Embryonic facial prominence (tissue), 1 donor: Measurements from ENCODE around the gene STK39.

Source experiments
- DNase-seq: peaks from one replicate; pipeline ENCODE4 v3.0.0-alpha.2; 2016; ENCODE audit errors: extremely low spot score

Gene STK39

DNA sequence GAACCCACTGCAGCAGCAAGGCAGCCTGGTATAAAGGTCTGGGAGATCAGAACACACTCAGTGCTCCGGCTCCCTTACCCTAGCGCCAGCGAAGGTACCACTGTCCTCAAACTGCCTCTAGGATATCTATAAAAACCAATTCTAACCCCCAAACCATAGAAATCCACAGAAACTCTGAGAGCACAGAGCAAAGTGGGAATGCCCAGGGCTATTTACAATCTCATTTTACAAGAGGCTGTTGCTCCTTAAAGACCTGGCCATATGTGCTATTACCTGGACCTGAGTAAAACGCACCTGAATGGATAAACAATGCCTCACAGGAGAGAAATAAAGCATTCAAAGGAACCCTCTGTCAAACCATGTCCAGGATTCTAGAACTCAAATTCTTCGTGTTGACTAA, 4.3 kb downstream of the STK39 start:
- no peak for DNase-seq

DNA sequence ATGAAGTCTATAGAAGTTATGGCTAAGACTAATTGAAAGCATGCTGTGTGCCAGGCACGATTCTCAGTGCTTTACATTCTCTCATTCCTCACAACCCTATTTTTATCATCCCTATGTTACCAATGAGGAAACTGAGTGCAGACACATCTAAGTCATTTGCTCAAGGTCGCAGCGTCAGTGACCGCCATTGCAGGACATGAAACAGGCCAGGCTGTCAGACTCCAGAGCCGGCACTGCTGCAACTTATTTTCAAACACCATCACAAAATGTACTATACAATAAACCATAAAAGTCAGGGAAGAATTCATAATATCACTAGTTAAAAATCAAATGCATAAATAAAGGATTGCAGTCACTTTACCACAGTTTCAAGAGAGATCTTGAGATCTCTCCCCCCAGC, 5.6 kb downstream of the STK39 start:
- DNase-seq: no peak

DNA sequence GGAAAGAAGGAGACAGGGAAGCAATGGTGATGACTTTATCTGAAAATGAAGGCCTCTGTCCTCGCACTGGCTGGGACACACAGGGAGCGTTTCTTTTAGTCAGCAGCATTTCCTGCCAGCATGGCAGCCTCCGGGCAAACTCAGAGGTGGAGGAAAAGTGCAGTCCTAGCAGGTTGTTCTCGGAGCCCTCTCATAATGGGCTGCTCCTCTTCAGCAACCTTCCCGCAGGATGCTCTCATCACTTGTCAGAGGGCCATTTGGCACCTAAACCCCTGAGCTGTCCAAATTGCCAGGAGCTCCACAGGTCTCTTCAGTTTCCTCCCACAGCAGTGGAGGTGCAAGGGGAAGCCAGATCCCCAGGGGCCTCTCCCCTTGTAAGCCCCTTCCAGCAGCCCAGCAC, 6.2 kb downstream of the STK39 start:
- DNase-seq: no peak

DNA sequence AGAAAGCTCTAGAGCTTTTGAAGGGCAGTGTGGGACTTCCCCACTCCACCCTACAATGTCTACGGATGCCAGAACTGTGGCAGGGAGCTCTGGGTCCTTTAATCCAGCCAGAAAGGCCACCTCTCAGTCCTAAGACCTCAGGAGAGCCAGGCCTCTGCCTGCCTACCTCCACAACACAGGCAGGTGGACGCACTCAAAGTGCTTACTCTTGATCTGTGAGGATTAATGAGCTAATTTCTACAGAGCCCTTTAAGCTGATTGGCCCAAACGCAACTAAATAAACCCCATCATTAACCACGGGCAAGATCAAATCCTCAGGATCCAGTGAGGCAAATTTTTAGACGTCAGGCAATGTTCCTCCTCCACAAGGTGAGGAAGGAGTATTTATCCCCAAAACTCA, 8.1 kb downstream of the STK39 start:
- DNase-seq: no peak

DNA sequence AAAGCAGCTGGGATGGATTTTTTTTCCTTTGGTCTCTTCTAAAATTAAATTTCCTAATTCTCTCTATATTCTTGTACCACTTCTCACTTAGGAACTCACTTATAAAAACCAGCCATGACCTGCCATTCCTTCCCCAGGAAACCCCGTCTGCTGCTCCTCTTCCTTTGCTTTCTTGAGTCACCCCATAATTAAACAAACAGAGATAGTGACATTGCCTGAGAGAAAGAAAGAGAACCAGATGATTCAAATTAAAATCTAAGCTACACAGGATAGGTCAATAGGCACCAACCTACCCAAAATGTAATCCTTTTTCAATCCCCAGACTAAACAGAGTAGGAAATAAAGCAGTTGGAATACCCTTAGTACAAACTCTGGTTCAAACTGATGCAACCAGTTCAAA, 9.7 kb downstream of the STK39 start:
- no peak for DNase-seq

DNA sequence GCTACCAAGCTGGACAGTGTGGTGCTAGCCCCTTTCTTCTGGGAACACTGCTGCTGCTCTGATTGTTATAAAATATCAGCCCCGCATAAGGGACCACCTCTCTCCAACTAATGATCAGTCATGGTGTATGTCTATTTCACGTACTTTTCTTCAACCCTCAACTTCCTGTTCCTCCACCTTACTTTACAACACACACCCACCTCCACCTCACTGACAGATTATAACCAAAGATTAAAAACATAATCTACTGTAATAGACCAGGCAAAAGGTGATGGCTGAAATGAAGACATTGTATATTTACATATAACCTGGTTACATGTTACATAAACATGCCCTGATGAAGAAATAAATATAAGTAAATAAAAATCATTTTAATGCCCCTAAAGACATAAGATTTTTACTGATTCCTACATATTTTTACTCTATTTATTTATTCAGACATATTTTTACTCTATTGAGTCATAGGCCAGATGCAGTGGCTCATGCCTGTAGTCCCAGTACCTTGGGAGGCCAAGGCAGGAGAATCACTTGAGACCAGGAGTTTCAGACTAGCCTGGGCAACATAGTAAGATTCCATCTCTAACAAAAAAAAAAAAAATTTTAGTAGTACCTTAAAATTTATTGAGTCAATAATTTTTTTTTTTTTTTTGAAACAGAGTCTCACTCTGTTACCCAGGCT, 12.8 kb downstream of the STK39 start:
- DNase-seq: no peak

DNA sequence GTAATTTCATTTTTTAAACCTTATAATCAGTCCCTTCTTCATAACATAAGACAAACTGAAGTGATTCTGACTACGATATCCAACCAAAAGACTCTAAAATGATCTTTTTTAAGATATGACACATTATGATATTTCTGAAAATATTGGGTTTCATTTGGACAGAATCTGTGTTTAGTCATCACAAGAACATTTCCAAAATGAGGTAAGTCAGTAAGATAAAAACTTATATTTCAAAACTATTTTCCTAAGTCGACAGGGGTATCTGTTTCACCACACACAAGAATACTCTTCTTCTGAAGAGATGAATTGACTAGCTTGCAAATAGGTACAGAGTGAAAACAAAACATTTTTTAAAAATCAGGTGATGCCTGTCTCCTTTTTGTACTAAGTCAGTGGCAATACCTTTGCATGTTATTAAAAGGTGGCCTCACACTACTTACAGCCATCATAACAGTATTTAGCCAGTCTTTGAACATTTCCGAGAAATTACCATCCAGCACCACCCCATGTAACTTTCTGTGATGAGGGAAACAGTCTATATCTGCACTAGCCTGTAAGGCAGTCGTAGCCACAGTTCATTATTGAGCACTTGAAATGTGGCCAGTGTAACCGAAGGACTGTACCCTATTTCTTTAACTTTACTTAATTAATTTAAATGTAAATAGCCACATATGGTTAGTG, 13.5 kb downstream of the STK39 start:
- DNase-seq: no peak

DNA sequence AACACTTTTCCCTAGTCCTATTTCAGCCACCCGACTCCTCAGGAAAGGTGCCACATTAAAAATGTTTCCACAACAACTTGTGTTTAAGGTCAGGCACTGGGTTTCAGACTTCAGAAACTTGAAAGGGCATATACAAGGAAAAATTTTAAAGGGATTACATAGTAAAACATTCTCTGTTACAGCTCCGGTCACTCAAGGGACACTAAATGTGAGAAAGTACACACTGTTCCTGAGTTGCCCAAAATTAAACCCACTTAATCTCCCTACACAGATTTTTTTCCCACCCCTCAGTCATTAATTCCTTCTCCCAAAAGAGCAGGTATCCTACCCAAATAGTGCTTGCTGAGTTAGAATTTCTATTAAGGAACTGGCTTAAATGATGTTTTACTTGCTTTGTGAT, 14.2 kb downstream of the STK39 start:
- DNase-seq: no peak

DNA sequence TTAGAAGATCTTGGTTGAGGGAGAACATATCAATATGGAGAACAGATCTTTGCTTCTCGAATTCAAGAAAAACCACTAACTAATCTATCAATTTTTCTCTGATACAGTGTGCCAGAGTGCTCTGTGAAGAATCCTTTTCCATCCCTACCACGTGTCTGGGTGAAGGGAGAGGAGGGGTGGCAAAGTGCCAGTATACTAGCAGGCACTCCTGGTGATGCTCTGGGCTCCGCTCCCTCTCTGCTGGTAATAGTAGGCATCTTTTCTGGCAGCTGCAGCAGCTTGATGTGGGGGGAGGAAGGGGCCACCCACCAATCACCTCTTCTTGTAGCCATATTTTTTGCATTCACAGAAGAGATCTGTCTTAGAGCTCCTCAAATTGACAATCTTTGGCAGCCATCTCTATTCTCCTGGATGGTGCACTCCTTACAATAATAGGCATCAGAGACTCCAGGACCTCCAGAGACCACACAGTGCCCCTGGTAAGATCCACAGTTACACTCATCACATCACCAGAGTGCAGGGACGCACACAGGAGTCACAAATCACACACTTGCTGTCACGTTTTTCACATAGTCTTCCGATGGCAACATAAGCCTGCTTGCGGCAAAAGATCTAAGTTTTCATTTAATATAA, 15.7 kb downstream of the STK39 start:
- no peak for DNase-seq

DNA sequence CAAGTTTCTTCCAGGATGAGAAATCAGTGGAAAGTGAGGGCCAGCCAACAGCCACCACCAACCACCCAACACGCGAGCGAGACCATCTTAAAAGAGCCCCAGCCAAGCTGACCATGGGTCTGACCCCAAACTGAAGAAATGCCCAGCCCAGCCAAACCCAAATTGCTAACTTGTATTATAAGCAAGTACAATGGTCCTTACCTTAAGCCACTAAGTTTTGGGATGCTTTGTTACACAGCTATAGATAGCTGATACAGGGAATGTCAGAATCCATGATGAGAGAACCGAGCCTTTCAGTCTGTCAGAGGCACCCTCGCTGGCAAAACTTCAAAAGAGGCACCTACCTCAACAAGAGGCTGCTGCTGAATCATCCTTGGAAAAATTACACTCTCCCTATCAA, 17.0 kb downstream of the STK39 start:
- no peak for DNase-seq

DNA sequence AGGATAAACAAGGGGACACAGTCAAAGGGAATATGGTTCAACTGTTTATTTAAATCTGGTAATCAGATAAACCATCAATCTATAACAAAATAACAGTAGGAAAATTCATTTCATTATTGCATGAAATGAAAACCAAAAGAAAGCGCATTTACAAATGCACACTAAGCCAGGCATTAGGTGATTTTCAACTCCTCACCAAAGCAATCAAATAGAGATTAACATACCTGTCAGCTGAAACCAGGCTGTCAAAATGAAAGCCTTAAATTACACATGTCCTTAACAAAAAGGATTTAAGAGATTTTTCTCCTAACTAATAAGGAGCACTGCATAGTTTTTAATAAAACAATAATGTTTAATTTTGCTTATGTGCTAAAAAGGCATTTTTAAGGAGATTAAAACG, 23.0 kb downstream of the STK39 start:
- DNase-seq: no peak

DNA sequence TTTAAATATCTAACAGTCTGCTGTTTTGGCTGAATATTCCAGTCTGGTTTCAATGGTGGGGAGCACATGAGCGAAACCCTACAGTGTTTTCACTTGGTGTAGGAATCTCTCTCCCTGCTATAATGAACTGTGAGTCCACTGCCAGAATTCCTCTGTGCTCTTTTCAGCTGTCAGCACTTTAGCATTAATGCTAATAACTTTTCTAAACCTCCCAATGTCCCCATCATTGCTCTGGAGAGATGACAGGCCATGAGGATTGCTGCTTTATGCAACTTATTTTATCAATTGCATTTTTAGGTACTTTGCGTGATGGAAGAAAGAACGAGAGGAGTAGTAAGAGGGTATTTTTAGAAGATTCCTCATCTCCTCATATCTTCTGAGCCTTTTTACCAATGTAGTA, 25.3 kb downstream of the STK39 start:
- no peak for DNase-seq

DNA sequence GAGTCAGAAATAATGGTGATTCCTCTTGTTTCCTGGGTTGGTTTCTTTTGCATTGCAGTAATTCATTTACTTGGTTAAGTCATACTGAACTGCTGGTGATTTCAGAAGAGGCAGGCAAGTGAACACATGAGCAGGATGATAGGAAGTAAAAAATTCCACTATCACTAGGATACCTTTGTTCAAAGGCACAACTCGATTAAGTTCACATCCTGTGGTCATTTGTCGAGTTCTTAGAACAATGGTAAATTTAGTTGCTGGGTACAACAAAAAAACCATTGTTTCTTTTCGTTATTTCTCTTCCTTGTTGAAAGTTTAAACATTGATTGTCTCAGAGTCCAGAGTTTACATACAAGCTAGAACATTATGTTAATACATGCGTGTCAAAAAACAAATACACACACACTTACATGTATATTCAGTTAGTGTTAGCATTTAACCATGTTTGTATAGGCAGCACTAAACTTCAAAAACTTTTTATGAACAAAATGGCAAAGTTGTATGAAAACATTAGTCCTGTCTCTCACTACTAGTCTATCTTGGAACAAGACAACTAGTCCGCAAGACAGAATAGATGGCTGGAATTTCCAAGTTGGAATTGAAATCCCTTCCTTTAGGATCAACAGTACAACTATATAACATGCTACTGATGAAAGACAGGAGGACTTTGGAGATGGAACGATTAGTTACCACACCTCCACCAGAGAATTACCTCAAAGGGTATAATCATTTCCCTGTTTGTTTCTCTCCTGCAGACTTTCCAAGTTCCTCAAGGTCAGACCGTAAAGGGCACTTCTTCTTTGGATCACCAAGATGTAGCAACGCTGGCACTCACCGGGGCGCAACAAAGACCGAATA, 26.2 kb downstream of the STK39 start:
- no peak for DNase-seq

DNA sequence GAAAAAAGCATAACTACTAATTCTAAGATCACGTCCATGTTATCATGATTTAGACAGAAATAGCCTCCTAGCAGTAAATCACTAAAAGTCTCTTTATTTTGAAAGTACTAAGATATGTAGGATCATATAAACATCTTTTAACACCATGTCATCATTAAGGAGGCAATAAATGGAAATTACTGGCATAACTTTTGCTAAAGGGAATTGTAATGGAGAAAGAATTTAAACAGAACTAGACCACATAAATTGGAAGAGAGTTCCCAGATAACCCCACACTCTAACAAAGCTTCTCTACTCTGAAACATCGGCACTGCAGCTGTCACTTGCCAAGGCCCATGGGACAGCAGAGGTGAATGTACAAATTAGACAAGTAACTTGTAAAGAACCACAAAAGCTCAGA, 29.5 kb downstream of the STK39 start:
- DNase-seq: no peak

DNA sequence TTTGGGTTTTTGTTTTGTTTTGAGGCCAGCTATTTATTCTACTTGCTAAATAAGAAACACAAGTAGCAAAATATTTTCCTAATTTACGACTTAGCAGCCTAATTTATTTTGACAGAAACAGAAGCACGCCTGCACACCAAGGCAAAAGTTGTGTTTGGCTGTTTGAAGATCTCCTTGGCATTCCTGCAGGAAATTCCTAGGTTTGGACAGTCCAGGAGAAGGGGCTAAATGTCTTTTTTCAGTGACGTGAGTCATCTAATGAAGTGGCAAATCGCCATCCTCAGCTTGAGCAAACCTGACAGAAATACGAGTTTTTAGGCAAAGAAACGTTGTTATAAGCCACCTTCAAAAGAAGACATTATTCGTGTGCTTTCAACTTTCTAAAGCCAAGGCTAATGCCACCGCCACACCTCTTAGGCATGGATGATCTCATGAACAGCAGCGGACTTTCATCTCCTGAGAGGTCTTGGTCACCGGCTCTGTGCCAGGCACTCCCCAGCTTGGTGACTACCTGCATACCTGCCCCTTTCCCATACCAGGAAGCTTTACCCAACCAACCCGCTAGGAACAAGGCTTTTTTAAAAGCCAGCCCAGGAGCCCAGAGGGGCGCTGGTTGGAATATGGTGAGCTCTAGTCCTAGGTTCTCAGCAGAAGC, 30.9 kb downstream of the STK39 start:
- DNase-seq: no peak

DNA sequence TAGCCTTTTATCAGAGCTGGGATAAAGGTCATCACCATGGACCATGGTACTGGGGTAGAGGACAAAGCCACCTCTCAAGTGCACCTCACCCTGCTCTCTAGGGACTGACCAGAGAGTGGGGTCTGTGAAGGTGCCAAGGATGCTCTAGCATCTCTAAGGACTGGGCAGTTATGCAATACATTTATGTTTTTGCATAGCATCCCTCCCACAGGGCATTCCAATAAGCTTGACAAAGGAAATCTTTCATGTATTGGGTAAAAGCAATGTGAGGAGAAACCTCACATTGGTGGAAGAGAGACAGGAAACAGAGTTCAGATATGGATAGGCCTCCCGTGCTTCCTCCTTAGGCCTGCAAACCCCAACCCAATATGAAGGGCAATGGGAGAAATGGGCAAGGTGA, 31.6 kb downstream of the STK39 start:
- no peak for DNase-seq

DNA sequence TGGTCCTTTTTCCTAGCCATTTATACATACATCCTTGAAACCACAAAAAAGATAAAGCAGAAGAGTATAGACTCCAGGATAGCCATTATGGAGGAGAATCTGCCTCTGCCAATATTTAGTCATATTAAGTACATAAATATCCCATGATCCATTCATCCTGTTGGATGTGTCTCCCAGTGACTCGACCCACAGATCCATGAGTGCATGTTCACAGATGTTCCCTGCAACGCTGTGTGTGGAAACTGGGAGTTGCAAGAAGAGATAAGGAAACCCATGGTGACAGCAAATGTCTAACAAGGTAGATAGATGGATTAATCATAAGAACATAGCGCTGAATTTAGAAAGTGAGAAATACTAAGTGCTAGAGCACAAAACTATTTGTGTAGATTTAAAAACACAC, 34.5 kb downstream of the STK39 start:
- DNase-seq: no peak

DNA sequence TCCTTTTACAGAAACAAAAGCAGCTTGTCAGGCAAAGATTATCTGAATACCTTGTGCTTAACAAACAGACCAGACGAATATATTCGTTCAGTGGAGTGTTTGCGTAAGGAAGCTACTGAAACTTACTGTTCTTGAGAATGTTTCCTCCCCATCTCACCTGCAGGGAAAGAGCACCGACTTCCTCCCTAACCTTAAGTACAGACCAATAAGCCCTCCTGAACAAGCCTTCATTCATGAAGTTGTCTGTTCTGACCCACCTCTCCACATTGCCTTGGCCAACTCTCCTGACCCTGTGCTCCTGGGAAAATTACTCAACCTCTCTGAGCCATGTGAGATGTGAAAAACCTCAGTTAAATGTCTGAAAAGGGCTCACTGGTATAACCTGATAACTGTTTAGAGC, 35.2 kb downstream of the STK39 start:
- DNase-seq: no peak

DNA sequence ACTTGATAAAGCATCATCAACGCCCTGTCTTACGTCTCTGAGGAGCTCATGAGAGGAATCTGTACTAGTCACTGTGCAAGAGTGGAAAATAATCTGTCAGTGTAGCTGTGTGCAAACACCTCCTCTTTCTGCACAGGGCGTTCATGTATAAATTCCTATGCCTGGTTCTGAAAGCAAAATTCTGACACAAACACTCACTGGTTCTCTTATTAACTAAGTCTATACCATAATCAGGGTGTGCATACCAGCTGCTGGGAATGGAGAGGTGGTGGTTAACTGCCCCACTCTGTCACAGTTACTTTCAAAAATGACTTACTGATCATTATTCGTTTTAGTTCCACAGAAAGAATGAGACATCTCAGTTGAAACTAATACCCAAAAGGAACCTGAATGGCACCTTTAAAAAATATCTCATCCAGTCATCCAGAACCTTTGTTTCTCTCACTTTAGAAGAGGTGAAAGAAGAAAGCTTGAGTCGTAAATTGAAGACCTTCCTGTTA, 35.7 kb downstream of the STK39 start:
- no peak for DNase-seq

DNA sequence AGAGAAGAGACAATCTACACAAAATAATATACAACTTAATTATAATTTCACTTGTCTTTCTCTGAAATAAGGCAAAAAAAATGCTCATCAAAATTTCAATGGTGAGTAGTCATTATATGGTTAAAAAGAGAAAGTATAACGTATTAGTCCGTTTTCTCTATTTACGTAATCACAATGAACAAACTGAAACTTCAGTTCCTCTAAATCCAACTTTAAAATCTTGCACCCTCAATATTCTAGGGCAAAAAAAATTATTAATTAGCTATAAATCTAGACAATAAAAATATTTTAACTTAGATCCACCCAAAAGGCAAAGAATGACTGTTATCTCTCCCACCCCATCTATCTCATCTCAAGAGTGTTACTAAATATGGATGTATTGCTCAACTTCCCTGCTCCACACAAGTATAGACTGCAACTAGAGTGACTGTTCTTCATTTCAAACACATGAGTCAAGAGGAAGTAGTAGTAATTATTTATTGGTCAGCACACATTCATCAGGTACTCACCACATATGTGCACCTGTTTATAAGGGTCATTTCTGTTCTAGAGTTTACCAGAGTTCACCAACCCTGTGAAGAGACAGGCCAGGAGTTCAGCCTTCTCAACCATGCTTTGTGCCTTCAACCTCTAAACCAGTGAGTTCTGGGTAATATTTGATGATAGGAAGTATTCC, 36.4 kb downstream of the STK39 start:
- DNase-seq: no peak

DNA sequence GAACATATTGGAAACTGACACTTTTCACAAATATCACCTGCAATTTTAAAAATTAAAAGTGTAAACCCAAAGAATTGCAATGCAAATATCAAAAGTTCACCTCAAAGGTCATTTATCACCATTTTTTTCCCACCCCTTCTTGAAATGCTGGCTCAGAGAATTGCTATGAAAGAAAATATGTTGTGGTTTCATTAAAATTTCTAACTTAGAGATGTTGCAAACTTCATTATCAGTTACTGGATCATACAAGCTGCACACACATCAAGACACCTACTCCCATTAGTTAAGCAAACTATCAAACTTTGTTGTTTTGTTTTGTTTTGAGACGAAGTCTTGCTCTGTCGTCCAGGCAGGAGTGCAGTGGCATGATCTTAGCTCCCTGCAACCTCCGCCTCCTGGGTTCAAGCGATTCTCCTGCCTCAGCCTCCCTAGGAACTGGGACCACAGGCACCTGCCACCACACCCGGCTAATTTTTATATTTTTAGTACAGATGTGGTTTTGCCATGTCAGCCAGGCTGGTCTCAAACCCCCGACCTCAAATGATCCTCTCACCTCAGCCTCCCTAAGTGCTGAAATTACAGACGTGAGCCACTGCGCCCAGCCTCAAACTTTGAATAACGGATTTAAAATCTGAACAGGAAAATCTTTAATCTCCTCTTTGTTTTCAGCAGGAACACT, 37.0 kb downstream of the STK39 start:
- no peak for DNase-seq
